Measurements from ENCODE around the gene ANKRD10.

DNA sequence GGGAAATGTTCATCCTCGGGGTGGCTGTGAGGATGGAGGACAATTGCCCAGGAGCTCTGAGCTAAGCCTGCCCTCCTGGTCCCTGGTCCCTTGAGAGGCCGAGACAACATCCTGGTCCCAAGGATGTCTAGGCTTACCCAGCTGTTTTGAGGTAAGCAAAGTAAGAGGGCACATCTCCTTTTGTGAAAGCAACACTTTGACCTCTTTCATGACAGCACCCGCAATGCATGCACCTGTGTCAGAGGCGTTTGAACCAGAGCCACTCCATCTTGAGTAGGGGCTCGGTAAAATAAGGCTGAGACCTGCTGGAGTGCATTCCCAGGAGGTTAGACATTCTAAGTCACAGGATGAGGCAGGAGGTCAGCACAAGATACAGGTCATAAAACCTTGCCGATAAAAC, 43.1 kb upstream of the ANKRD10 start:
- TF ChIP-seq POLR2A (IDR thresholded peaks at IDR 0.05), result no peak
- TF ChIP-seq, protein P1, sequence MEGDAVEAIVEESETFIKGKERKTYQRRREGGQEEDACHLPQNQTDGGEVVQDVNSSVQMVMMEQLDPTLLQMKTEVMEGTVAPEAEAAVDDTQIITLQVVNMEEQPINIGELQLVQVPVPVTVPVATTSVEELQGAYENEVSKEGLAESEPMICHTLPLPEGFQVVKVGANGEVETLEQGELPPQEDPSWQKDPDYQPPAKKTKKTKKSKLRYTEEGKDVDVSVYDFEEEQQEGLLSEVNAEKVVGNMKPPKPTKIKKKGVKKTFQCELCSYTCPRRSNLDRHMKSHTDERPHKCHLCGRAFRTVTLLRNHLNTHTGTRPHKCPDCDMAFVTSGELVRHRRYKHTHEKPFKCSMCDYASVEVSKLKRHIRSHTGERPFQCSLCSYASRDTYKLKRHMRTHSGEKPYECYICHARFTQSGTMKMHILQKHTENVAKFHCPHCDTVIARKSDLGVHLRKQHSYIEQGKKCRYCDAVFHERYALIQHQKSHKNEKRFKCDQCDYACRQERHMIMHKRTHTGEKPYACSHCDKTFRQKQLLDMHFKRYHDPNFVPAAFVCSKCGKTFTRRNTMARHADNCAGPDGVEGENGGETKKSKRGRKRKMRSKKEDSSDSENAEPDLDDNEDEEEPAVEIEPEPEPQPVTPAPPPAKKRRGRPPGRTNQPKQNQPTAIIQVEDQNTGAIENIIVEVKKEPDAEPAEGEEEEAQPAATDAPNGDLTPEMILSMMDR (IDR thresholded peaks at IDR 0.05), result no peak
